ENCODE data around the gene RAB3IL1. TPM values are rescaled to one million over a fixed set of nuclear protein-coding genes. Genes with fewer than 3 reads are reported as not detected.

RAB3IL1 gene
- total RNA-seq, 1 donor from 2014 or later = 0.23 TPM

DNA sequence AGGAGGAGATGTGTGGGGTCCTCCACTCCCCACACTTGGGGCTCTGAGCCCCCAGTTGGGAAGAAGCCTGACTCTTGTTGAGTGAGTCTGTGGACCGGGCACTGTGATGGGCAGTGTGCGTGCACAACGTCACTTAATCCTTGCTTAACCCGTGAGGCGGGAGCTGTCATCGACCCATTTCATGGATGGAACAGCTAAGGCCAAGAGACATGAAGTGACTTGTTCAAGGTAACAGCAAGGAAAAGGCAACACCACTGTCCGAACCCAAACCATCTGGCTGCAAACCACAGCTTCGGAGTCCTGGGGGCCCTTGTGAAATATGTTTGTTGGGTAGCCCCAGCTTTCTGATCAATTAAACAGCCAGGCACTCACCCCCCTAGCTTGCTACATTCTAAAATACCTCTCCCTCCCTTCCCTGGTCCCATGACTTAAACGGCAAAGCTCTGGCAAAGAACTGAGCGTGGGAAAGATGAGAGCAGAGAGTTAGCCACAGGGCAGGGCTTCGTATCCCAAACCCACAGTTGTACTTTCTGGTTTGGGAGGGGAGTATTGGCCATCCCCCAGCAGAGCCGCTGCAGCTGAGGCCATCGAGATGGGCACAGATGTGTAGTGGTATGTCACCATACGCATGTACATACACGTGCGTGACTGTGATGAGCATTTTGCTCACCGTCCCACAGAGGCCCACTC is 63.0 kb downstream of the RAB3IL1 start:
- Mint-ChIP-seq H3K9me3 (no peaks in the 10 kb centered on the region), H3K4me3 (no peak overlapping the region), H3K36me3 (ENCODE audit: low read depth) (peaks cover 26% of the 10 kb centered on the region), H3K27ac (no peak overlapping the region), H3K27me3 (ENCODE audit: insufficient read depth) (no peaks in the 10 kb centered on the region), H3K4me1 (ENCODE audit: low read depth) (no peaks in the 10 kb centered on the region)
- intact Hi-C loops (cut with micrococcal nuclease) = no loop called here
- no peak for DNase-seq (ENCODE audit: low spot score)

GRCh38 chr11:61853698-61854169 is 63.6 kb downstream of the RAB3IL1 start:
- no peak overlapping the region for H3K27ac Mint-ChIP-seq
- peaks cover 21% of the 10 kb centered on the region for H3K36me3 Mint-ChIP-seq (ENCODE audit: low read depth)
- no peaks in the 10 kb centered on the region for H3K9me3 Mint-ChIP-seq
- no peak for DNase-seq (ENCODE audit: low spot score)
- H3K4me1 Mint-ChIP-seq (ENCODE audit: low read depth) = no peaks in the 10 kb centered on the region
- no peak overlapping the region for H3K4me3 Mint-ChIP-seq
- H3K27me3 Mint-ChIP-seq (ENCODE audit: insufficient read depth) = no peaks in the 10 kb centered on the region
- intact Hi-C loops (cut with micrococcal nuclease) = no loop called here

- DNase-seq (ENCODE audit: low spot score) = no peak
- H3K4me3 Mint-ChIP-seq = no peak overlapping the region
- H3K9me3 Mint-ChIP-seq = no peaks in the 10 kb centered on the region
- H3K4me1 Mint-ChIP-seq (ENCODE audit: low read depth) = peaks cover 3% of the 10 kb centered on the region
- no peaks in the 10 kb centered on the region for H3K27me3 Mint-ChIP-seq (ENCODE audit: insufficient read depth)
- intact Hi-C loops (cut with micrococcal nuclease) = no loop called here
- peaks cover 38% of the 10 kb centered on the region for H3K36me3 Mint-ChIP-seq (ENCODE audit: low read depth)
- H3K27ac Mint-ChIP-seq = no peak overlapping the region
Observed at GRCh38 chr11:61851900-61852295, 65.5 kb downstream of the RAB3IL1 start.

GRCh38 chr11:61851113-61851899 is 66.1 kb downstream of the RAB3IL1 start:
- no peaks in the 10 kb centered on the region for H3K9me3 Mint-ChIP-seq
- peaks cover 41% of the 10 kb centered on the region for H3K36me3 Mint-ChIP-seq (ENCODE audit: low read depth)
- H3K27ac Mint-ChIP-seq = peak overlapping the region; percentile 36

DNA sequence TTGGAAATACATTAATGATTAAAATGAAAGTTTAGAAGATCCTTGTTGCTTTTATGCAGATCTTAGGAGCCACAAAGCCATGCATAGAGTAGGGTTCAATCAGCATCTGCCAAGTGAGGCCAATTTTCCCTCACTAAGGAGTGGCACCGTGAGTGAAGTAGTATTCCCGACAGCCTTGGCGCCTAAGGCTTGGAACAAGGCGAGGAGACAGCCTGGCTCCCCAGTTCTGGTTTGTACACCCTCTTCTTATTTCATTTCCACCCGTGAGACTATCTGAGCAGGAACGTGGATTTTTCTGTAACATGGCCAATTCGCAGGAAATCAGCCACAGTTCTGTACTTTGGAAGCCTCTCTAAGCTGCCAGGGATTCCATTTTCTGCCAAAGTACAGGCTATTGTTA is 66.7 kb downstream of the RAB3IL1 start:
- no peak for DNase-seq (ENCODE audit: low spot score)
- no peaks in the 10 kb centered on the region for H3K9me3 Mint-ChIP-seq
- H3K36me3 Mint-ChIP-seq (ENCODE audit: low read depth) = peaks cover 44% of the 10 kb centered on the region
- H3K27me3 Mint-ChIP-seq (ENCODE audit: insufficient read depth) = no peaks in the 10 kb centered on the region
- peaks cover 3% of the 10 kb centered on the region for H3K4me1 Mint-ChIP-seq (ENCODE audit: low read depth)
- H3K4me3 Mint-ChIP-seq = no peak overlapping the region
- H3K27ac Mint-ChIP-seq = peak overlapping the region; percentile 36
- intact Hi-C loops (cut with micrococcal nuclease) = no loop called here

More at GRCh38 chr11:61851113-61851899, 66.1 kb downstream of the RAB3IL1 start:
- Mint-ChIP-seq H3K27me3 (ENCODE audit: insufficient read depth) (no peaks in the 10 kb centered on the region), H3K4me1 (ENCODE audit: low read depth) (peaks cover 3% of the 10 kb centered on the region), H3K4me3 (no peak overlapping the region)
- intact Hi-C loops (cut with micrococcal nuclease) = no loop called here
- no peak for DNase-seq (ENCODE audit: low spot score)

DNA sequence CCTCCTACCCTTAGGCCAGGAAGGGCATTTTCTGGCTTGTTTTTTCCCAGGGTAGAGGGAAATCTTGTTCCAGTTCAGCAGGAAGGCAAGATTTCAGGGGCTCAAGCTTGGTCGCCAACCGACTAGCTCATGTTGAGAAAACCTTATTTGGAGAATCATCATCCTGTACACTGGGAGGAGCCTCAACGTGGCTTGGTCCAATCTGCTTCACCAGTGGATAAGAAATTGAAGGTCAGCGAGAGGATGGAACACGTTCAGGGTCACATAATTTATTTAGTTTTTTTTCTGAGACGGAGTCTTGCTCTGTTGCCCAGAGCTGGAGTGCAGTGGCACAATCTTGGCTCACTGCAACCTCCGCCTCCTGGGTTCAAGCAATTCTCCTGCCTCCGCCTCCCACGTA is 68.7 kb downstream of the RAB3IL1 start:
- Mint-ChIP-seq H3K4me3 (no peak overlapping the region), H3K27me3 (ENCODE audit: insufficient read depth) (no peaks in the 10 kb centered on the region), H3K36me3 (ENCODE audit: low read depth) (peaks cover 44% of the 10 kb centered on the region), H3K4me1 (ENCODE audit: low read depth) (peaks cover 3% of the 10 kb centered on the region), H3K27ac (no peak overlapping the region), H3K9me3 (no peaks in the 10 kb centered on the region)
- intact Hi-C loops (cut with micrococcal nuclease) = no loop called here
- DNase-seq (ENCODE audit: low spot score) = no peak

GRCh38 chr11:61847914-61848581 is 69.3 kb downstream of the RAB3IL1 start:
- H3K4me1 Mint-ChIP-seq (ENCODE audit: low read depth) = peaks cover 3% of the 10 kb centered on the region
- no peak overlapping the region for H3K4me3 Mint-ChIP-seq
- H3K9me3 Mint-ChIP-seq = no peaks in the 10 kb centered on the region
- no peak overlapping the region for H3K27ac Mint-ChIP-seq
- intact Hi-C loops (cut with micrococcal nuclease) = no loop called here
- H3K27me3 Mint-ChIP-seq (ENCODE audit: insufficient read depth) = no peaks in the 10 kb centered on the region
- H3K36me3 Mint-ChIP-seq (ENCODE audit: low read depth) = peaks cover 47% of the 10 kb centered on the region
- DNase-seq (ENCODE audit: low spot score) = no peak

Other genes with a start within 250 kb of the RAB3IL1 start
- gene DAGLA, start 237.2 kb downstream of the RAB3IL1 start, total RNA-seq = 0.18 and 0.20 TPM in 2 replicates
- 0.78 and 0.99 TPM in 2 replicates for gene MYRF, start 164.9 kb downstream of the RAB3IL1 start, total RNA-seq
- 164 and 166 TPM in 2 replicates for gene TMEM258, start 125.0 kb downstream of the RAB3IL1 start, total RNA-seq
- gene FEN1, start 124.7 kb downstream of the RAB3IL1 start, total RNA-seq = 147 and 149 TPM in 2 replicates
- 92.3 and 97.7 TPM in 2 replicates for gene FADS1, start 100.6 kb downstream of the RAB3IL1 start, total RNA-seq
- gene FADS2, start 89.3 kb downstream of the RAB3IL1 start, total RNA-seq = 250 and 256 TPM in 2 replicates
- gene FADS3, start 26.0 kb downstream of the RAB3IL1 start, total RNA-seq = 9.0 and 14.2 TPM in 2 replicates
- gene BEST1, start 32.8 kb upstream of the RAB3IL1 start, total RNA-seq = 0.29 TPM in 1 of 2 replicates, not detected in the other
- 566 and 580 TPM in 2 replicates for gene FTH1, start 50.1 kb upstream of the RAB3IL1 start, total RNA-seq
- gene INCENP, start 206.4 kb upstream of the RAB3IL1 start, total RNA-seq = 94.3 and 98.1 TPM in 2 replicates